Mucosa of gallbladder (tissue), 1 donor: ENCODE results near the gene INTS15. TPM values are rescaled to one million over a fixed set of nuclear protein-coding genes. Genes with fewer than 3 reads are reported as not detected.
A peak's percentile ranks its signal among the peaks of the same experiment; 100 is the strongest.
"Not testable (repeated sequence)": the region's sequence is repeated elsewhere in the genome, so short reads cannot be mapped to it uniquely, and the experiment has no call there.

Source experiments
- DNase-seq: peaks from one replicate; pipeline ENCODE4 v3.0.0-alpha.2; 2020; ENCODE audit warnings: low spot score
- total RNA-seq: library from RNA; stranded (reverse); gene quantifications from one replicate; pipeline ENCODE4 v1.2.1, GENCODE V29; 2021
- donor health status: DM: no; HTN: no; CAD: no.

The INTS15 gene
- total RNA-seq, 1 donor from 2014 or later, result 32.1 TPM

GRCh38 chr7:6616854-6617643 is 27.2 kb downstream of the INTS15 start:
- DNase-seq, result no peak

GRCh38 chr7:6618621-6619020 is 28.8 kb downstream of the INTS15 start:
- DNase-seq, result no peak

GRCh38 chr7:6619961-6620360 is 30.1 kb downstream of the INTS15 start:
- DNase-seq, result no peak

GRCh38 chr7:6621195-6622133 is 31.6 kb downstream of the INTS15 start:
- DNase-seq, result no peak

- no peak for DNase-seq
These were observed 32.4 kb downstream of the INTS15 start for GRCh38 chr7:6622134-6622710.

- DNase-seq, result no peak
These were observed 33.9 kb downstream of the INTS15 start for GRCh38 chr7:6623589-6624245.

DNA sequence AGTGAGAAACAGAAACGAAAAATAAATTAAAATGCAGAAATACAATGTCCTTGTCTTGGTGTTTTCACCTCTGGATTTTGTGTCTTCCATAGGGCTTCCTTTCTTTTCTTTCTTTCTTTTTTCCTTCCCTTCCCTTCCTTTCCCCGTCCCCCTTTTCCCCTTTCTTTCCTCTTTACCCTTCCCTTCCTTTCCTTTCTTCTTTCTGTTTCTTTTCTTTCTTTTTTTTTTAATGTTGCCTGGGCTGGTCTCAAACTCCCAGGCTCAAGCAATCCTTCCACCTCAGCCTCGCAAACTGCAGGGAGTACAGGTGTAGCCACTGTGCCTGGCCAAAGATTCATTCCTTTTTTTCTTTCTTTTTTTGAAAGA is 34.4 kb downstream of the INTS15 start:
- DNase-seq, result no peak

- no peak for DNase-seq
These were observed 38.2 kb downstream of the INTS15 start for GRCh38 chr7:6628045-6628444.

GRCh38 chr7:6630007-6630849 is 40.4 kb downstream of the INTS15 start:
- no peak for DNase-seq

DNA sequence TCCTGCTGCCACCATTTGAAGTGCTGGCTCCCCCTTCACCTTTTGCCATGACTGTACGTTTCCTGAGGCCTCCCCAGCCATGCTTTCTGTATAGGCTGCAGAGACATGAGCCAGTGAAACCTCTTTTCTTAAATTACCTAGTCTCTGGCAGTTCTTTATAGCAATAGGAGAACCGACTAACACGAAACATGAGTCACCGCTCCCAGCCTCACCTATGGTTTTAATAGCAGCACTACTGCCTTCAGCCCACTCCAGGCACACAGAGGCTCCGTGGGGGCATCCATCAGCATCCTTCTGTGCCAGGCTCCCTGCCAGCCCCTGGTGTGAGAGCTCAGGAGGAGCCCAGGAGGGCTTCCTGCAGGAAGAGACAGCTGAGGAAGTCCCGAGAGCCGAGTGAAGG is 41.8 kb downstream of the INTS15 start:
- no peak for DNase-seq

DNA sequence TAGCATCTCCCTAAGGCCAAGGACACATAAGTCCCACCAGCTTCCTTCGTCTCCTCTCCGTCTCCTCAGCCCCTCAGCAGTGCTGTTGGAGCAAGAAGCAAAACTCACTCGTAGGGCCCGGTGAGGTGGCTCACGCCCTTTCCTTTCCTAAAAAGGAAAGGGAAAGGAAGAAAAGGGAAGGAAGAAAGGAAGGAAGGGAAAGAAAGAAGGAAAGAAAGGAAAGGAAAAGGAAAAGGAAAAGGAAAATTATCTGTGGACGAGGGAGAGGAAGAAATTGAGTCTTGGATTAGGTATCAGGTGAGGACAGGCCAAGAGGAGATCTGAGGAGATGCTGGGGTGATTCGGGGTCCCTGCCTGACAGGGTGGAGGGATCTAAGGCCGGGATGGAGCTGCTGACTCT is 44.2 kb downstream of the INTS15 start:
- no peak for DNase-seq

DNA sequence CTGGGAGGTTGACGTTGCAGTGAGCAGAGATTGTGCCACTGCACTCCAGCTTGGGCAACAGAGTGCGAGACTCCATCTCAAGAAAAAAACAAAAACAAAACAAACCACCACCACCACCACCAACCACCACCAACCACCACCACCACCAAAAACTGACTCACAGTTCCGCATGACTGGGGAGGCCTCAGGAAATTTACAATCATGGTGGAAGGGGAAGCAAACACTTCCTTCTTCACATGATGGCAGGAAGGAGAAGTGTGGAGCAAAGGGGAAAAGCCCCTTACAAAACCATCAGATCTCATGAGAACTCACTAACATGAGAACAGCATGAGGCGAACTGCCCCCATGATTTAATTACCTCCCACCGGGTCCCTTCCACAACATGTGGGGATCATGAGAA is 45.1 kb downstream of the INTS15 start:
- not testable (repeated sequence) for DNase-seq

- DNase-seq, result peak; percentile 39
These were observed 47.1 kb downstream of the INTS15 start, which contains the start of gene ZNF316 for GRCh38 chr7:6636741-6637543. Gene ZNF316, plus strand, starts transcription at chr7:6637318. Its CDS starts 5,092 bp downstream, at chr7:6642410.

GRCh38 chr7:6637544-6638229 is 47.9 kb downstream of the INTS15 start:
- DNase-seq, result no peak

DNA sequence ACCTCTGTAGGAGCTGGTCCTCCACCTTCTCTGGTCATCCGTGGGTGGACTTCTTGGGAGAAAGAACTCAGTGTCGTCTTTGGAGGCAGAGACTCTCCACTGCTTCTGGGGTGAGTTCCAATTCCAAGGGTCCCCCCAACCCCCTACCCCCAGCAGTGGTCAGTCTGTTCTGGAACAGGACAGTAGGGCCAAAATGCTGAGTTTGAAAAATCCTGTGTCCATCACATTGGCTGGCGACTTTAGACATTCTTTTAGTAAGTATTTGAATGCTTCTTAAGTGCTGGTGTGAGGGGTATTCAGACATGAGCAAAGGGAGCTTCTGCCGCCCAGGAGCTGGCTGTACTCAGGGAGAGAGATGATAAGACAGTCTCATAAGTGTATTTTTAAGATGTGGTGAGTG is 49.2 kb downstream of the INTS15 start:
- DNase-seq, result no peak

DNA sequence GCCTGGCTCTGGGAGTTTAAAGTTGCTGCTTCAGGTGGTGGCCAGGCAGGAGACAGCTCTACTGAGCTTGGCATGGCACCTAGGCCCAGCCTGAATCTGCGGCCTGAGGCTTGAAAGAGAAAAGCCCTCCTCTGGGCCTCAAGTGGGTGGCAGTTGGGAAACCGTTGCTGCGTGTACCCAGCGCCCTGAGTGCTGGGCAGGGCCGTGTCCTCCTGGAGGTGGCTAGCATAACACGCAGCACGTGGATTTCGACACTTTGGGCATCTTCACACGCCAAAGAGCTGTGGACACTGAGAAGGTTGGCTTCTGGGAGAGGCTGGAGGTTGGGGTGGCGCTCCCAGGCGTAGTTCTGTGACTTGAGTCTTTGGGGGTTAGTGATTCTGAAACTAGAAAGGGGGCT is 49.8 kb downstream of the INTS15 start:
- DNase-seq, result no peak

GRCh38 chr7:6640246-6640721 is 50.5 kb downstream of the INTS15 start:
- DNase-seq, result no peak

DNA sequence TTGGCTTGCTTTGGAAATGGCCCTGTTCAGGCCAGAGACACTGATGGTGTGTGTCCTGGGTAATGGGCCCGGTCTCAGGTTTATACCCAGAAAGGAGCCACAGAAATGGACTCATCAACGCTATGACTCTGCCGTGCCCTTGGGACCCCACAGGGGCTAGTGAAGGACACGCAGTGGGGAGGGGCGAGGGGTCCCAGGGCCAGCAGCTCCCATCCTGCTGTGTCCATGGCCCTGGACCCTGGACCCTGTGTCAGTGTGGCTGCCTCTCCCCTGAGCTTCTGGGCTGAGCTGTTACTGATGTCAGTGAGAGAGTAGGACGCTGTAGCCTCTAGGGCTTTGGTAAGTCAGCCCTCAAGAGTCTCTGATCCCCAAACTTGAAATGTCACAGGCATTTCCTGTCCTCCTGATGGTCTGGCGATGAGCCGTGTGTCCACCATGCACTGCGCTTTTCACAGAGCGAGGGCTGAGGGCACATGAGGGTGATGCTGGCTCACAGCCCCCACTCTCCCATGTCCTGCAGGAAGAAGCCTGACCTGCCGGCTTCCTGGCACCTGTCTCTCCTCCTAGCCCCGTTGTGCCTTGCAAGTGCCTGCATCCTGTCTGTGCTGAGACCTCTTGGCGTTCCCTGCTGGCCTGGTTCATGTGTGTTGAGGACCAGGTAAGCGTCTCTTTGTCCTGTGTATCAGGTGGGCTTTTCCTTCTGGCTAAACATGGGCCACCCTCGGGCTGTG is 51.6 kb downstream of the INTS15 start:
- no peak for DNase-seq
